Uterus (tissue), 4 donors: Measurements from ENCODE around the gene RBBP8NL. TPM values are rescaled to one million over a fixed set of nuclear protein-coding genes. Genes with fewer than 3 reads are reported as not detected.

Experiments
- DNase-seq, 2 donors: peaks; one replicate each; pipeline ENCODE4 v3.0.0-alpha.2; 2019 to 2020
- H3K27ac ChIP-seq, 2 donors: fragments of 200-600 bp; sonication (generic); 1 replicate in 1 of 2; 2 replicates in 1 of 2; pipeline ENCODE4 v1.5.1; 2016 to 2018
- H3K27me3 ChIP-seq, 2 donors: fragments of 200-600 bp; sonication (generic); one replicate each; pipeline ENCODE4 v1.5.1; 2018 to 2019; ENCODE audit warnings: control low read depth in 1 of 2
- H3K36me3 ChIP-seq, 2 donors: fragments of 200-600 bp; sonication (generic); one replicate each; pipeline ENCODE4 v1.5.1; 2019; ENCODE audit warnings: control low read depth in 1 of 2
- H3K4me1 ChIP-seq, 2 donors: fragments of 200-600 bp; sonication (generic); one replicate each; pipeline ENCODE4 v1.5.1; 2018 to 2019; ENCODE audit warnings: control low read depth in 1 of 2
- H3K4me3 ChIP-seq, 2 donors: fragments of 200-600 bp; sonication (generic); 1 replicate in 1 of 2; 2 replicates in 1 of 2; pipeline ENCODE4 v1.5.1; 2018 to 2019; ENCODE audit warnings: mild to moderate bottlenecking in 1 of 2
- H3K9me3 ChIP-seq, 2 donors: fragments of 200-600 bp; sonication (generic); one replicate each; pipeline ENCODE4 v1.5.1; 2019; ENCODE audit warnings: control low read depth in 1 of 2
- POLR2A ChIP-seq, 2 donors: fragments of 450-650 bp; IDR thresholded peaks; one replicate each; pipeline ENCODE4 v1.6.1; 2016; ENCODE audit warnings: antibody characterized with exemption in 2 of 2, mild to moderate bottlenecking in 1 of 2, moderate library complexity in 1 of 2
- intact Hi-C: fragments of 100-400 bp; cut with DNase I; formaldehyde crosslinking; loops from one replicate; pipeline ENCODE4 v1.15.1; 2023; ENCODE audit warnings: low total_unique reads
- total RNA-seq, 4 donors: library from RNA; depleted of rRNA in 3 of 4; stranded (reverse); fragments of >200 nt in 3 of 4; gene quantifications; one replicate each; pipeline versions ENCODE4 v1.1.0 to v1.2.4, GENCODE V29; 2014 to 2023
- TF ChIP-seq, protein P1 (sequence below), 4 experiments: fragments of 200-600 bp in 2 of 4; fragments of 450-650 bp in 2 of 4; sonication (generic) in 2 of 4; IDR thresholded peaks; one replicate each; pipeline ENCODE4 v1.5.1; 2016 to 2019; ENCODE audit warnings: antibody characterized with exemption in 4 of 4, mild to moderate bottlenecking in 2 of 4, moderate library complexity in 1 of 4
- donor health status: DM: yes; HTN: yes; CAD: no.

Gene RBBP8NL
- total RNA-seq, 4 donors from 2014 or later, result 0.35 TPM; not detected in 3

- H3K9me3 ChIP-seq, result no peaks in the 10 kb centered on the region
- H3K36me3 ChIP-seq, result no peaks in the 10 kb centered on the region
- TF ChIP-seq, protein P1, sequence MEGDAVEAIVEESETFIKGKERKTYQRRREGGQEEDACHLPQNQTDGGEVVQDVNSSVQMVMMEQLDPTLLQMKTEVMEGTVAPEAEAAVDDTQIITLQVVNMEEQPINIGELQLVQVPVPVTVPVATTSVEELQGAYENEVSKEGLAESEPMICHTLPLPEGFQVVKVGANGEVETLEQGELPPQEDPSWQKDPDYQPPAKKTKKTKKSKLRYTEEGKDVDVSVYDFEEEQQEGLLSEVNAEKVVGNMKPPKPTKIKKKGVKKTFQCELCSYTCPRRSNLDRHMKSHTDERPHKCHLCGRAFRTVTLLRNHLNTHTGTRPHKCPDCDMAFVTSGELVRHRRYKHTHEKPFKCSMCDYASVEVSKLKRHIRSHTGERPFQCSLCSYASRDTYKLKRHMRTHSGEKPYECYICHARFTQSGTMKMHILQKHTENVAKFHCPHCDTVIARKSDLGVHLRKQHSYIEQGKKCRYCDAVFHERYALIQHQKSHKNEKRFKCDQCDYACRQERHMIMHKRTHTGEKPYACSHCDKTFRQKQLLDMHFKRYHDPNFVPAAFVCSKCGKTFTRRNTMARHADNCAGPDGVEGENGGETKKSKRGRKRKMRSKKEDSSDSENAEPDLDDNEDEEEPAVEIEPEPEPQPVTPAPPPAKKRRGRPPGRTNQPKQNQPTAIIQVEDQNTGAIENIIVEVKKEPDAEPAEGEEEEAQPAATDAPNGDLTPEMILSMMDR (IDR thresholded peaks at IDR 0.05), result peak in 3 of 4 experiments; percentile 16 to 46 (median 23)
- TF ChIP-seq POLR2A (IDR thresholded peaks at IDR 0.05), result no peak
- H3K27me3 ChIP-seq, result no peaks in the 10 kb centered on the region
- H3K4me3 ChIP-seq, result peak overlapping the region in 1 of 2 donors; percentile 14
- peak overlapping the region; percentile 83 to 84 for H3K27ac ChIP-seq
- peaks cover 5 to 38% of the 10 kb centered on the region in 2 donors for H3K4me1 ChIP-seq
- intact Hi-C loops, result no loop called here
- DNase-seq, result no peak
Observed at GRCh38 chr20:62368976-62369814, 58.1 kb downstream of the RBBP8NL start.

- H3K4me1 ChIP-seq, result peaks cover 5 to 41% of the 10 kb centered on the region in 2 donors
- no peaks in the 10 kb centered on the region for H3K9me3 ChIP-seq
- intact Hi-C loops, result no loop called here
- no peaks in the 10 kb centered on the region for H3K36me3 ChIP-seq
- TF ChIP-seq, protein P1 (IDR thresholded peaks at IDR 0.05), result no peak
- TF ChIP-seq POLR2A (IDR thresholded peaks at IDR 0.05), result no peak
- H3K27ac ChIP-seq, result peak overlapping the region; percentile 83 to 84
- peak; percentile 62 to 71 for DNase-seq
- peak overlapping the region in 1 of 2 donors; percentile 67 for H3K4me3 ChIP-seq
- no peaks in the 10 kb centered on the region for H3K27me3 ChIP-seq
Observed at GRCh38 chr20:62368392-62368975, 58.9 kb downstream of the RBBP8NL start.

DNA sequence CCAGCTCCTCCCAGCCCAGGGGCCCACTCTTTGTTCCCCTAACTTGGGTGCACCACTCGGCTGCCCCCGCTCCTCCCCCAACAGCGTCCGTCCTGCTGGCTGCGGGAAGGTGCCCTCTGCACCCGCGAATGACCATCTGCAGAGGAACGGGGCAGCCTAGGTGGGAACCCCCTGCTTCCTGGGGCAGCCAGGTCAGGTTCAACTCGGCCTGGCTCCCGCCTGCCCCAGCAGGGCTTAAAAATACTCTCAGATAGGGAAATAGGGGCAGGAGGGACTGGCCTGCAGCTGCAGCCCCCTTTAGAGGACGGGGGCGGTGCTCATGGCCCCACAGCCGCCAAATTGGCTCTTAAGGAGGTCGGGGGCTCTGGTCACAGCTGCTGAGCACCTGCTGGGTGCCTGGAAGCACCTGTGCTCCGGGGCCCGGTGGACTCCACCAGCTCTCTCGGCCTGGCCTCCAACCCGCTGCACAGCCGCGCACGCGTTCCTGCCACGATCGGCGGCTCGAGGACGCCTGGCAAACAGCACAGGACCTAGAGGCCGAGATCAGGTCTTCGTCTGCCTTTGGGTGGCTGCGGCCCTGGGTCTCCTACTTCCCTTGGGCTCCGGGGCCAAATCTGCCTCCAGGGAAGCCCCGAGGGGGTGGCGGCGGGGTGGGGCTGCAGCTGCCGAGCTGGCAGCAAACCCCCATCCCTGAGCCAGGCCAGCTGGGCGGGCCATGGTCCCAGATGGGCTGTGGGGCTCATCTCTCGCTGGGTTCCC, 59.5 kb downstream of the RBBP8NL start:
- H3K4me1 ChIP-seq, result peaks cover 5 to 41% of the 10 kb centered on the region in 2 donors
- intact Hi-C loops, result no loop called here

GRCh38 chr20:62367136-62367632, 60.2 kb downstream of the RBBP8NL start, which contains the start of gene LAMA5:
TSS of gene LAMA5 (minus strand) at chr20:62367312. CDS start at chr20:62367245, 67 bp downstream.
- peak; percentile 45 to 77 for TF ChIP-seq POLR2A (IDR thresholded peaks at IDR 0.05)
- TF ChIP-seq, protein P1 (IDR thresholded peaks at IDR 0.05), result peak in 1 of 4 experiments; percentile 6
- no peaks in the 10 kb centered on the region for H3K36me3 ChIP-seq
- H3K27me3 ChIP-seq, result no peaks in the 10 kb centered on the region
- DNase-seq, result no peak
- H3K27ac ChIP-seq, result peak within 1 kb of the TSS; percentile 83 to 84
- H3K4me1 ChIP-seq, result peaks cover 5 to 41% of the 10 kb centered on the region in 2 donors
- intact Hi-C loops, result no loop called here
- no peaks in the 10 kb centered on the region for H3K9me3 ChIP-seq
- peak within 1 kb of the TSS; percentile 57 to 67 for H3K4me3 ChIP-seq

More for the DNA sequence above, 59.5 kb downstream of the RBBP8NL start:
- Histone ChIP-seq H3K9me3 (no peaks in the 10 kb centered on the region), H3K36me3 (no peaks in the 10 kb centered on the region), H3K4me3 (peak overlapping the region; percentile 57 to 67), H3K27me3 (no peaks in the 10 kb centered on the region), H3K27ac (peak overlapping the region; percentile 83 to 84)
- peak in 1 of 2 donors; percentile 53 for DNase-seq
- TF ChIP-seq POLR2A (IDR thresholded peaks at IDR 0.05), result no peak
- TF ChIP-seq, protein P1 (IDR thresholded peaks at IDR 0.05), result no peak
